ENCODE results near the gene TRIM2. TPM values are rescaled to one million over a fixed set of nuclear protein-coding genes. Genes with fewer than 3 reads are reported as not detected.
A peak's percentile ranks its signal among the peaks of the same experiment; 100 is the strongest.

Gene TRIM2
- total RNA-seq, 1 donor = 78.5 TPM

DNA sequence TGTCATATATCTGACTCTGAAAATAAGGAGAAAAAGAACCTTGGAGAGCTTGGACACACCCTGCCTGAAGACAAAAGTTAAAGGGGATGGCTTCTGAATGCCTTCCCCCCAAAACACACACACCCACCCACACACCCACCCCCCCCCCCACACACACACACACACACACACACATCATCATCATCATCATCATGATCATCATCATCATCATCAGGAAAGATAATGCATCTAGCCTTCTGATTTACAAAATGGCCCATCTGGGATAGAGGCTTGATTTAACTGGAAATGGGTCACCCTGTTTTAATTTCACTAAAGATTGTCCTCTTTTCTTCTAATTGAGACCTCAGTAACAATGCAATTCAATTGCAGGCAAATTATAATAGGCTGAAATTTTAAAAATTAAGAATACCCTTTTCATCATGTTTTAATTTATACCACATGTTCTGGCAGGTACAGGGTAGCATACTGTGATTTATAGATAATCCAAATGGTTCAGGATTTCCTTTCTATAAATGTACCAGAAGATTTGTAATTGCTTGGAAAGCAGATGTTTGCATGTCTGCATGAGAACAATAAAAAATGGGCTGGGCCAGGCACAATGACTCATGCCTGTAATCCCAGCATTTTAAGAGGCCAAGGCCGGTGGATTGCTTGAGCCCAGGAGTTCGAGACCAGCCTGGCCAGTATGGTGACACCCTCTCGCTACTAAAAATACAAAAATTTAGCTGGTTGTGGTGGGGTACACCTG lies 56.5 kb downstream of the TRIM2 start:
- H3K4me3 ChIP-seq (ENCODE audit: low read depth, low read length) = no peak overlapping the region
- peak; percentile 76 for DNase-seq (ENCODE audit: low read depth)
- TF ChIP-seq, protein P1, sequence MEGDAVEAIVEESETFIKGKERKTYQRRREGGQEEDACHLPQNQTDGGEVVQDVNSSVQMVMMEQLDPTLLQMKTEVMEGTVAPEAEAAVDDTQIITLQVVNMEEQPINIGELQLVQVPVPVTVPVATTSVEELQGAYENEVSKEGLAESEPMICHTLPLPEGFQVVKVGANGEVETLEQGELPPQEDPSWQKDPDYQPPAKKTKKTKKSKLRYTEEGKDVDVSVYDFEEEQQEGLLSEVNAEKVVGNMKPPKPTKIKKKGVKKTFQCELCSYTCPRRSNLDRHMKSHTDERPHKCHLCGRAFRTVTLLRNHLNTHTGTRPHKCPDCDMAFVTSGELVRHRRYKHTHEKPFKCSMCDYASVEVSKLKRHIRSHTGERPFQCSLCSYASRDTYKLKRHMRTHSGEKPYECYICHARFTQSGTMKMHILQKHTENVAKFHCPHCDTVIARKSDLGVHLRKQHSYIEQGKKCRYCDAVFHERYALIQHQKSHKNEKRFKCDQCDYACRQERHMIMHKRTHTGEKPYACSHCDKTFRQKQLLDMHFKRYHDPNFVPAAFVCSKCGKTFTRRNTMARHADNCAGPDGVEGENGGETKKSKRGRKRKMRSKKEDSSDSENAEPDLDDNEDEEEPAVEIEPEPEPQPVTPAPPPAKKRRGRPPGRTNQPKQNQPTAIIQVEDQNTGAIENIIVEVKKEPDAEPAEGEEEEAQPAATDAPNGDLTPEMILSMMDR (IDR thresholded peaks at IDR 0.05; ENCODE audit: insufficient read depth, low read length) = no peak

DNA sequence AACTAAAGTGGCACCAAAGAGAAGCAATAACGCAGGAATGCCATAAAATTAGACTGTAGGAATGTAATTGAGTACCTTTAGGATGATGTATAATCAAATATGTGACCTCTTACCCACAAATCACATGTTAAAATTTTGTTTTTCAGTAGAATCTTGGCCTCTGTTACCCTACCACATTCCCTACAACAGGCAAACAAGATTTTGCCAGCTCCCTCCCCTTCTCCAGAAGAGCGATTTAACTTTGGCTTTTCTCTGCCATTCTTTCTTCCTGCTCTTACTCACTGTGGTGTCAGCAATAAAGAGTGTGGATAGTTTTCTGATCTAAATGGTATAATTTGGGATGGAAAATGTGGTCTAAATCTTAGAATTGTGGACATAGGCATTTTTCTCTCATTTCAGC lies 57.2 kb downstream of the TRIM2 start:
- no peak for DNase-seq (ENCODE audit: low read depth)
- TF ChIP-seq, protein P1 (IDR thresholded peaks at IDR 0.05; ENCODE audit: insufficient read depth, low read length) = no peak
- no peak overlapping the region for H3K4me3 ChIP-seq (ENCODE audit: low read depth, low read length)

DNA sequence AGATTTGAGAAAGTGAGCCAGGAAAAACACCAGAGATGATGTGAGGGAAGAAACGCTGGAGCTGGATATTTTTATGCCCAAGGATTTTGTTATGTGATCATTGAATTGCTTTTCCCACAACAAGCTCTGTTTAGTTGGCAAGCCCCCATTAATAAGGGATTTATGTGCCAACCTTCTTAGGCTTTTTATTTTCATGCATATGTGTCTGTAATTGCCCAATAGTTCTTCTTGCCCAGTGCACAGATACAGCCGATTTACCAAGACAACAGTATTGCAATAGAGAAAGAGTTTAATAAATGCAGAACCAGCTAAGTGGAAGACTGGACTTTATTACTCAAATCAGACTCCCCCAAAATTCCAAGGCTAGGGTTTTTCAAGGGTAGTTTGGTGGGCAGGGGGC lies 57.7 kb downstream of the TRIM2 start:
- DNase-seq (ENCODE audit: low read depth) = no peak
- no peak overlapping the region for H3K4me3 ChIP-seq (ENCODE audit: low read depth, low read length)
- TF ChIP-seq, protein P1 (IDR thresholded peaks at IDR 0.05; ENCODE audit: insufficient read depth, low read length) = no peak

DNA sequence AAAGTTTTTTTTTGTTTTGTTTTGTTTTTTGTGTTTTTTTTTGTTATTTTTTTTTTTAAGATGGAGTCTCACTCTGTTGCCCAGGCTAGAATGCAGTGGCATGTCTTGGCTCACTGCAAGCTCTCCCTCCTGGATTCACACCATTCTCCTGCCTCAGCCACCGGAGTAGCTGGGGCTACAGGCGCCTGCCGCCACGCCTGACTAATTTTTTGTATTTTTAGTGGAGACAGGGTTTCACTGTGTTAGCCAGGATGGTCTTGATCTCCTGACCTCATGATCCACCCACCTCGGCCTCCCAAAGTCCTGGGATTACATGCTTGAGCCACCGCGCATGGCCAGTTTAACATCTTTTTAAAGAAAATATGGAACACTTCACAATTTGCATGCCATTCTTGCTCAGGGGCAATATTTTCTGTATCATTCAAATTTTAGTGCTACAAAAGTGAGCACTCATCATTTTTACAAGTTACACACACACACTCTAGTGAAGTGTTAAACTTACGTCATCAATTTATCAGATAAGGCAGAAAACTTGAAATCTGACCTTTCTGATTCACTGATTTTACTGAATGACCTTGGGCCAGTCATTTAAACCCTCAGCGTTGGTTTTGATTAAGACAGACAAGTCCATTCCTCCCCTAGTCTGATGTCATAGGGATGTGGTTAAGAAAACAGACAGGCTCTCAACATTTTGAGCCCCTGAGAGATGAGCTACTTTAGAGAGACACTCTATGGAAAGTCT lies 61.2 kb downstream of the TRIM2 start:
- H3K4me3 ChIP-seq (ENCODE audit: low read depth, low read length) = no peak overlapping the region
- TF ChIP-seq, protein P1 (IDR thresholded peaks at IDR 0.05; ENCODE audit: insufficient read depth, low read length) = no peak
- DNase-seq (ENCODE audit: low read depth) = no peak

DNA sequence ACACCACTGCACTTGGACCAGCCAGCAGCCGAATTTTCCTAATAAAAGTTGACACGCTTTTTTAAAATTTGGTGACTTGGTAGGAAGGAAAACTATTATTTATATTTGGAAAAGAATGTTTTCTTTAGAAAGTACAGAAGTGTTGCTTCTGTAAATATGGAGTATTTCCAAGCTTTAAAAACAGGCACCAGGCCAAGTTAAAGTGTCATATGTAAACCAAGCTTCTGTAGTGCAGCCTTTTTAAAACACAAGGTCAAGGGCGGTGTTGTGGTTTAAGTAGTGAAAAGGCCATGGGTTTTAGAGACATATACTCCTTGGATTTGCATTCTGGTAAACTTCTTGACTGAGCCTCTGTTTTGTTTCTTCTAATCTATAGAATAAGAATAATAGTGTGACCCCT lies 62.7 kb downstream of the TRIM2 start:
- no peak overlapping the region for H3K4me3 ChIP-seq (ENCODE audit: low read depth, low read length)
- DNase-seq (ENCODE audit: low read depth) = no peak
- TF ChIP-seq, protein P1 (IDR thresholded peaks at IDR 0.05; ENCODE audit: insufficient read depth, low read length) = no peak

DNA sequence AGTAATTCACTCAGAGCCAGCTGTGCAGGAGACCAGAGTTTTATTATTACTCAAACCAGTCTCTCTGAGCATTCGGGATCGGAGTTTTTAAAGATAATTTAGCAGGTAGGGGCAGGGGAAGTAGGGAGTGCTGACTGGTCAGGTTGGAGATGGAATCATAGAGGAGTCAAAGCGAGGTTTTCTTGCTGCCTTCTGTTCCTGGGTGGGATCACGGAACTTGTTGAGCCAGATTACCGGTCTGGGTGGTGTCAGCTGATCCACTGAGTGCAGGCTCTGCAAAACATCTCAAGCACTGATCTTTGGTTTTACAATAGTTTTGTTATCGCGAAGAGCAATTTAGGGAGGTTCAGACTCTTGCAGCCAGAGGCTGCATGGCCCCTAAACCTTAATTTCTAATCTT lies 63.6 kb downstream of the TRIM2 start:
- TF ChIP-seq, protein P1 (IDR thresholded peaks at IDR 0.05; ENCODE audit: insufficient read depth, low read length) = no peak
- no peak for DNase-seq (ENCODE audit: low read depth)
- H3K4me3 ChIP-seq (ENCODE audit: low read depth, low read length) = no peak overlapping the region

All from fibroblast of the aortic adventitia (primary cell).